ENCODE data around the gene ATP5PD. TPM values are rescaled to one million over a fixed set of nuclear protein-coding genes. Genes with fewer than 3 reads are reported as not detected.

ATP5PD gene
- total and polyA plus RNA-seq, 2 experiments from 2014 or later: 411 to 732 TPM

- no peak overlapping the region for H3K27ac ChIP-seq
- H3K9me3 ChIP-seq (ENCODE audit: low read depth): no peaks in the 10 kb centered on the region
- H3K27me3 ChIP-seq: no peaks in the 10 kb centered on the region
Observed at GRCh38 chr17:75086496-75087181, 39.9 kb upstream of the ATP5PD start.

GRCh38 chr17:75084039-75084660 lies 37.4 kb upstream of the ATP5PD start:
- no peak overlapping the region for H3K27ac ChIP-seq
- peaks cover 13% of the 10 kb centered on the region for H3K4me1 ChIP-seq (ENCODE audit: low read depth)
- no peaks in the 10 kb centered on the region for H3K36me3 ChIP-seq
- H3K27me3 ChIP-seq: no peaks in the 10 kb centered on the region
- no peak for TF ChIP-seq CTCF (IDR thresholded peaks at IDR 0.05; ENCODE audit: low read depth, low read length)
- H3K4me3 ChIP-seq: no peak overlapping the region
- no peaks in the 10 kb centered on the region for H3K9me3 ChIP-seq (ENCODE audit: low read depth)
- DNase-seq (ENCODE audit: low read depth in 1 of 2, low spot score in 1 of 2): peak in 1 of 2 donors; percentile 71

More at GRCh38 chr17:75086496-75087181, 39.9 kb upstream of the ATP5PD start:
- no peak for TF ChIP-seq CTCF (IDR thresholded peaks at IDR 0.05; ENCODE audit: low read depth, low read length)
- no peak overlapping the region for H3K4me3 ChIP-seq
- no peak for DNase-seq (ENCODE audit: low read depth in 1 of 2, low spot score in 1 of 2)
- peaks cover 13% of the 10 kb centered on the region for H3K4me1 ChIP-seq (ENCODE audit: low read depth)
- no peaks in the 10 kb centered on the region for H3K36me3 ChIP-seq

GRCh38 chr17:75082683-75083082 lies 35.9 kb upstream of the ATP5PD start:
- Histone ChIP-seq H3K27me3 (no peaks in the 10 kb centered on the region), H3K27ac (no peak overlapping the region), H3K4me3 (no peak overlapping the region), H3K36me3 (no peaks in the 10 kb centered on the region), H3K9me3 (ENCODE audit: low read depth) (no peaks in the 10 kb centered on the region), H3K4me1 (ENCODE audit: low read depth) (peaks cover 4% of the 10 kb centered on the region)
- DNase-seq (ENCODE audit: low read depth in 1 of 2, low spot score in 1 of 2): no peak
- TF ChIP-seq CTCF (IDR thresholded peaks at IDR 0.05; ENCODE audit: low read depth, low read length): no peak

- no peaks in the 10 kb centered on the region for H3K36me3 ChIP-seq
Observed at GRCh38 chr17:75081611-75082540, 35.1 kb upstream of the ATP5PD start.

More at GRCh38 chr17:75081611-75082540, 35.1 kb upstream of the ATP5PD start:
- no peak for DNase-seq (ENCODE audit: low read depth in 1 of 2, low spot score in 1 of 2)
- no peak for TF ChIP-seq CTCF (IDR thresholded peaks at IDR 0.05; ENCODE audit: low read depth, low read length)
- H3K4me3 ChIP-seq: no peak overlapping the region
- no peaks in the 10 kb centered on the region for H3K9me3 ChIP-seq (ENCODE audit: low read depth)
- no peaks in the 10 kb centered on the region for H3K4me1 ChIP-seq (ENCODE audit: low read depth)
- no peaks in the 10 kb centered on the region for H3K27me3 ChIP-seq
- no peak overlapping the region for H3K27ac ChIP-seq

Measured in cardiac muscle cell (in vitro differentiated cells and primary cell).